ENCODE measurements around the gene POLR1A. TPM values are rescaled to one million over a fixed set of nuclear protein-coding genes. Genes with fewer than 3 reads are reported as not detected.
A peak's percentile ranks its signal among the peaks of the same experiment; 100 is the strongest.

POLR1A gene
- total RNA-seq, 1 experiment from 2014 or later = 47.5 TPM

GRCh38 chr2:86025976-86026743, 79.5 kb downstream of the POLR1A start:
- no peak overlapping the region for H3K27ac Mint-ChIP-seq
- ChIA-PET POLR2A (no interaction called here), CTCF (interaction anchor here (1.0 to 2.5 kb wide), 3 partner anchors 10 to 199 kb away, joined by 3 to 19 read pairs (median 6); no protein-coding TSS in a partner anchor)
- H3K4me1 Mint-ChIP-seq = no peaks in the 10 kb centered on the region
- no peak for DNase-seq (ENCODE audit: low spot score)
- no peak for TF ChIP-seq ZNF317 (CRISPR knock-in tag; IDR thresholded peaks at IDR 0.05; ENCODE audit: borderline replicate concordance, low read depth)
- no peak for TF ChIP-seq ZSCAN18 (CRISPR knock-in tag; IDR thresholded peaks at IDR 0.05)
- TF ChIP-seq ESRRA (CRISPR knock-in tag; IDR thresholded peaks at IDR 0.05; ENCODE audit: borderline replicate concordance) = no peak
- TF ChIP-seq GTF2I (CRISPR knock-in tag; conservative IDR thresholded peaks at IDR 0.05) = no peak
- no peak for TF ChIP-seq ATF1 (CRISPR knock-in tag; IDR thresholded peaks at IDR 0.05)
- TF ChIP-seq USF2 (CRISPR knock-in tag; IDR thresholded peaks at IDR 0.05) = no peak
- no peaks in the 10 kb centered on the region for H3K27me3 Mint-ChIP-seq (ENCODE audit: low read depth)
- ATAC-seq = no peak
- no peak overlapping the region for H3K4me3 Mint-ChIP-seq
- peaks cover 61% of the 10 kb centered on the region for H3K36me3 Mint-ChIP-seq
- H3K9me3 Mint-ChIP-seq = no peaks in the 10 kb centered on the region

- no peak overlapping the region for H3K27ac Mint-ChIP-seq
- H3K36me3 Mint-ChIP-seq = peaks cover 52% of the 10 kb centered on the region
- H3K9me3 Mint-ChIP-seq = no peaks in the 10 kb centered on the region
- ChIA-PET CTCF (interaction anchor here (2.5 kb wide), 2 partner anchors 10 to 198 kb away, joined by 6 to 19 read pairs; no protein-coding TSS in a partner anchor), POLR2A (no interaction called here)
- no peaks in the 10 kb centered on the region for H3K27me3 Mint-ChIP-seq (ENCODE audit: low read depth)
- ATAC-seq (no peak), DNase-seq (ENCODE audit: low spot score) (no peak)
- no peaks in the 10 kb centered on the region for H3K4me1 Mint-ChIP-seq
- H3K4me3 Mint-ChIP-seq = no peak overlapping the region
- TF ChIP-seq ZNF317 (CRISPR knock-in tag; IDR thresholded peaks at IDR 0.05; ENCODE audit: borderline replicate concordance, low read depth) = no peak
- no peak for TF ChIP-seq IRF2 (CRISPR knock-in tag; IDR thresholded peaks at IDR 0.05; ENCODE audit: borderline replicate concordance, low read depth)
- no peak for TF ChIP-seq GTF2I (CRISPR knock-in tag; conservative IDR thresholded peaks at IDR 0.05)
Measured at GRCh38 chr2:86025229-86025820, 80.4 kb downstream of the POLR1A start.

- Mint-ChIP-seq H3K27ac (no peak overlapping the region), H3K27me3 (ENCODE audit: low read depth) (no peaks in the 10 kb centered on the region; the same call in 1 of the 2 replicates), H3K4me1 (no peaks in the 10 kb centered on the region), H3K36me3 (peaks cover 35% of the 10 kb centered on the region), H3K4me3 (no peak overlapping the region), H3K9me3 (no peaks in the 10 kb centered on the region)
- ATAC-seq (no peak), DNase-seq (ENCODE audit: low spot score) (no peak)
- POLR2A ChIA-PET = no interaction called here
- CTCF ChIA-PET = interaction anchor here (2.1 to 2.3 kb wide), 2 partner anchors 134 to 196 kb away, joined by 12 to 29 read pairs; partner anchors contain the start of gene ST3GAL5
- TF ChIP-seq TEAD4 (CRISPR knock-in tag; IDR thresholded peaks at IDR 0.05) (no peak), FOXJ3 (CRISPR knock-in tag; IDR thresholded peaks at IDR 0.05; ENCODE audit: borderline replicate concordance) (no peak), IRF2 (CRISPR knock-in tag; IDR thresholded peaks at IDR 0.05; ENCODE audit: borderline replicate concordance, low read depth) (no peak), ZSCAN18 (CRISPR knock-in tag; IDR thresholded peaks at IDR 0.05) (no peak)
Measured at GRCh38 chr2:86023366-86023712, 82.3 kb downstream of the POLR1A start.

- POLR2A ChIA-PET = interaction anchor here (0.6 kb wide), 1 partner anchor 168 kb away, joined by 3 read pairs; no protein-coding TSS in a partner anchor
- no peak overlapping the region for H3K27ac Mint-ChIP-seq
- H3K9me3 Mint-ChIP-seq = no peaks in the 10 kb centered on the region
- H3K27me3 Mint-ChIP-seq (ENCODE audit: low read depth) = no peaks in the 10 kb centered on the region; the same call in 1 of the 2 replicates
- no peaks in the 10 kb centered on the region for H3K4me1 Mint-ChIP-seq
- DNase-seq (ENCODE audit: low spot score) (no peak), ATAC-seq (no peak)
- peak; percentile 51; the same call in 1 of the 2 replicates for TF ChIP-seq ZNF121 (CRISPR knock-in tag; IDR thresholded peaks at IDR 0.05)
- TF ChIP-seq ZNF671 (CRISPR knock-in tag; IDR thresholded peaks at IDR 0.05) = no peak
- CTCF ChIA-PET = interaction anchor here (0.8 to 2.3 kb wide), 7 partner anchors 10 to 195 kb away, joined by 3 to 29 read pairs (median 3); partner anchors contain the start of gene ST3GAL5
- H3K4me3 Mint-ChIP-seq = no peak overlapping the region
- peaks cover 30% of the 10 kb centered on the region for H3K36me3 Mint-ChIP-seq
Measured at GRCh38 chr2:86022661-86023365, 82.9 kb downstream of the POLR1A start.
